Measurements from ENCODE around the gene OBSCN.
"Not testable (repeated sequence)": the region's sequence is repeated elsewhere in the genome, so short reads cannot be mapped to it uniquely, and the experiment has no call there.

The OBSCN gene

GRCh38 chr1:228267962-228268880 is 60.4 kb downstream of the OBSCN start:
- DNase-seq: no peak

- no peak for DNase-seq
Measured at GRCh38 chr1:228268881-228269265, 61.0 kb downstream of the OBSCN start.

- DNase-seq: not testable (repeated sequence)
Measured at GRCh38 chr1:228269431-228269830, 61.6 kb downstream of the OBSCN start.

- no peak for DNase-seq
Measured at GRCh38 chr1:228270032-228270431, 62.2 kb downstream of the OBSCN start.

- no peak for DNase-seq
Measured at GRCh38 chr1:228271701-228272251, 63.9 kb downstream of the OBSCN start.

- DNase-seq: no peak
Measured at GRCh38 chr1:228272331-228272791, 64.5 kb downstream of the OBSCN start.

- DNase-seq: no peak
Measured at GRCh38 chr1:228272831-228273571, 65.2 kb downstream of the OBSCN start.

- no peak for DNase-seq
Measured at GRCh38 chr1:228273720-228274451, 66.0 kb downstream of the OBSCN start.

- no peak for DNase-seq
Measured at GRCh38 chr1:228274452-228275178, 66.8 kb downstream of the OBSCN start.

GRCh38 chr1:228275179-228275429 is 67.3 kb downstream of the OBSCN start:
- no peak for DNase-seq

- DNase-seq: peak; percentile 64
Measured at GRCh38 chr1:228275430-228276173, 67.8 kb downstream of the OBSCN start.

GRCh38 chr1:228276174-228276831 is 68.5 kb downstream of the OBSCN start:
- DNase-seq: no peak

- DNase-seq: no peak
Measured at GRCh38 chr1:228276901-228277490, 69.2 kb downstream of the OBSCN start.

GRCh38 chr1:228277491-228278431 is 69.9 kb downstream of the OBSCN start:
- DNase-seq: no peak

- DNase-seq: no peak
Measured at GRCh38 chr1:228278432-228278941, 70.6 kb downstream of the OBSCN start.

- no peak for DNase-seq
Measured at GRCh38 chr1:228279011-228279721, 71.3 kb downstream of the OBSCN start.

GRCh38 chr1:228279722-228280105 is 71.9 kb downstream of the OBSCN start:
- no peak for DNase-seq

GRCh38 chr1:228280106-228280901 is 72.5 kb downstream of the OBSCN start:
- no peak for DNase-seq

All from midbrain (tissue), 1 donor.